ENCODE measurements around the gene RNF145.

- TF ChIP-seq CTCF (IDR thresholded peaks at IDR 0.05) (no peak), POLR2AphosphoS5 (IDR thresholded peaks at IDR 0.05) (no peak), POLR2A (IDR thresholded peaks at IDR 0.05) (no peak)
Observed at GRCh38 chr5:159212657-159213462, 3.5 kb upstream of the RNF145 start.

Measured in prostate gland (tissue), 2 donors.